Osteoblast (primary cell): ENCODE measurements around the gene ATP11B. TPM values are rescaled to one million over a fixed set of nuclear protein-coding genes. Genes with fewer than 3 reads are reported as not detected.

Experiments used
- DNase-seq: peaks from one replicate; pipeline ENCODE4 v3.0.0; 2011; ENCODE audit warnings: low spot score, mixed read lengths; ENCODE audit not compliant: insufficient read length; ENCODE audit errors: missing footprints
- H2AFZ ChIP-seq: 2 replicates; pipeline ENCODE4 v1.6.0; 2011; ENCODE audit warnings: mild to moderate bottlenecking, low read length
- H3K27ac ChIP-seq: 2 replicates; pipeline ENCODE4 v1.5.1; 2011; ENCODE audit warnings: mild to moderate bottlenecking, low read depth, low read length, moderate library complexity
- H3K27me3 ChIP-seq: 2 replicates; pipeline ENCODE4 v1.6.0; 2012; ENCODE audit warnings: mild to moderate bottlenecking, control low read depth, inconsistent platforms, low read length, moderate library complexity; ENCODE audit not compliant: insufficient read depth
- H3K36me3 ChIP-seq: 2 replicates; pipeline ENCODE4 v1.5.1; 2011; ENCODE audit warnings: mild to moderate bottlenecking, low read length, control low read depth, moderate library complexity; ENCODE audit not compliant: insufficient read depth
- H3K4me1 ChIP-seq: 2 replicates; pipeline ENCODE4 v1.5.1; 2011; ENCODE audit warnings: mild to moderate bottlenecking, low read length, control low read depth, moderate library complexity; ENCODE audit not compliant: insufficient read depth
- H3K4me2 ChIP-seq: 2 replicates; pipeline ENCODE4 v1.6.0; 2011; ENCODE audit warnings: mild to moderate bottlenecking, low read length; ENCODE audit not compliant: insufficient read depth
- H3K4me3 ChIP-seq: fragments of 200-600 bp; sonication (generic); 3 replicates; pipeline ENCODE4 v1.5.1; 2012; ENCODE audit warnings: mild to moderate bottlenecking, low read length, inconsistent platforms; ENCODE audit not compliant: insufficient read depth
- H3K79me2 ChIP-seq: 2 replicates; pipeline ENCODE4 v1.6.0; 2012; ENCODE audit warnings: mild to moderate bottlenecking, low read length, control low read depth, inconsistent platforms; ENCODE audit not compliant: insufficient read depth
- H3K9me3 ChIP-seq: 2 replicates; pipeline ENCODE4 v1.5.1; 2011; ENCODE audit warnings: low read depth, low read length, control low read depth
- H4K20me1 ChIP-seq: 2 replicates; pipeline ENCODE4 v1.6.0; 2012; ENCODE audit warnings: mild to moderate bottlenecking, low read length, control low read depth; ENCODE audit not compliant: insufficient read depth
- CTCF ChIP-seq: IDR thresholded peaks from 2 replicates; pipeline ENCODE4 v1.5.1; 2011; ENCODE audit warnings: mild to moderate bottlenecking, low read depth, low read length, moderate library complexity; ENCODE audit errors: extremely low read depth
- total RNA-seq: library from RNA; depleted of rRNA; stranded (reverse); fragments of >200 nt; gene quantifications from 2 replicates; pipeline ENCODE4 v1.2.3, GENCODE V29; 2012

ATP11B gene
- total RNA-seq, 1 donor, result 71.3 TPM

GRCh38 chr3:182812123-182812522 lies 18.8 kb downstream of the ATP11B start:
- H3K79me2 ChIP-seq, result peaks cover 93% of the 10 kb centered on the region
- peaks cover 28% of the 10 kb centered on the region for H4K20me1 ChIP-seq
- TF ChIP-seq CTCF, result no peak
- H3K36me3 ChIP-seq, result no peaks in the 10 kb centered on the region
- H3K27ac ChIP-seq, result no peak overlapping the region
- no peak for DNase-seq
- H3K4me1 ChIP-seq, result peaks cover 16% of the 10 kb centered on the region
- H3K4me3 ChIP-seq, result no peak overlapping the region
- H3K9me3 ChIP-seq, result no peaks in the 10 kb centered on the region
- H3K4me2 ChIP-seq, result no peak overlapping the region
- H3K27me3 ChIP-seq, result no peaks in the 10 kb centered on the region
- H2AFZ ChIP-seq, result no peak overlapping the region

GRCh38 chr3:182814419-182815062 lies 21.2 kb downstream of the ATP11B start:
- Histone ChIP-seq H3K4me2 (no peak overlapping the region), H3K9me3 (no peaks in the 10 kb centered on the region), H3K36me3 (no peaks in the 10 kb centered on the region), H3K4me1 (peaks cover 11% of the 10 kb centered on the region), H2AFZ (no peak overlapping the region), H4K20me1 (peaks cover 28% of the 10 kb centered on the region), H3K4me3 (no peak overlapping the region), H3K79me2 (peaks cover 92% of the 10 kb centered on the region), H3K27me3 (no peaks in the 10 kb centered on the region), H3K27ac (no peak overlapping the region)
- no peak for DNase-seq
- no peak for TF ChIP-seq CTCF

- Histone ChIP-seq H3K79me2 (peaks cover 93% of the 10 kb centered on the region), H3K4me1 (peaks cover 11% of the 10 kb centered on the region), H3K4me2 (no peak overlapping the region), H4K20me1 (peaks cover 24% of the 10 kb centered on the region), H3K36me3 (no peaks in the 10 kb centered on the region), H2AFZ (no peak overlapping the region), H3K4me3 (no peak overlapping the region), H3K27ac (no peak overlapping the region), H3K27me3 (no peaks in the 10 kb centered on the region), H3K9me3 (no peaks in the 10 kb centered on the region)
- no peak for TF ChIP-seq CTCF
- DNase-seq, result no peak
Observed at GRCh38 chr3:182816181-182816580, 22.9 kb downstream of the ATP11B start.

- no peak overlapping the region for H3K27ac ChIP-seq
- H3K9me3 ChIP-seq, result no peaks in the 10 kb centered on the region
- H4K20me1 ChIP-seq, result peaks cover 14% of the 10 kb centered on the region
- no peaks in the 10 kb centered on the region for H3K36me3 ChIP-seq
- TF ChIP-seq CTCF, result no peak
- H3K79me2 ChIP-seq, result peaks cover 80% of the 10 kb centered on the region
- H3K27me3 ChIP-seq, result no peaks in the 10 kb centered on the region
- H3K4me2 ChIP-seq, result no peak overlapping the region
- H2AFZ ChIP-seq, result no peak overlapping the region
- no peak overlapping the region for H3K4me3 ChIP-seq
- H3K4me1 ChIP-seq, result peaks cover 11% of the 10 kb centered on the region
- DNase-seq, result peak; percentile 21
Observed at GRCh38 chr3:182818296-182818978, 25.1 kb downstream of the ATP11B start.
